Stimulated activated CD8-positive, alpha-beta memory T cell treated with anti-CD3 and anti-CD28 coated beads, Interleukin-7, amount 100 ng/mL, for 4 hours (primary cell): ENCODE measurements around the gene DNAAF1.
A peak's percentile ranks its signal among the peaks of the same experiment; 100 is the strongest.
"Not testable (repeated sequence)": the region's sequence is repeated elsewhere in the genome, so short reads cannot be mapped to it uniquely, and the experiment has no call there.

Source experiments
- DNase-seq, 2 donors: peaks; one replicate each; pipeline ENCODE4 v3.0.0-alpha.2; 2020; ENCODE audit warnings: low read depth in 2 of 2

Gene DNAAF1

GRCh38 chr16:84183911-84184591 lies 38.9 kb downstream of the DNAAF1 start:
- no peak for DNase-seq

DNA sequence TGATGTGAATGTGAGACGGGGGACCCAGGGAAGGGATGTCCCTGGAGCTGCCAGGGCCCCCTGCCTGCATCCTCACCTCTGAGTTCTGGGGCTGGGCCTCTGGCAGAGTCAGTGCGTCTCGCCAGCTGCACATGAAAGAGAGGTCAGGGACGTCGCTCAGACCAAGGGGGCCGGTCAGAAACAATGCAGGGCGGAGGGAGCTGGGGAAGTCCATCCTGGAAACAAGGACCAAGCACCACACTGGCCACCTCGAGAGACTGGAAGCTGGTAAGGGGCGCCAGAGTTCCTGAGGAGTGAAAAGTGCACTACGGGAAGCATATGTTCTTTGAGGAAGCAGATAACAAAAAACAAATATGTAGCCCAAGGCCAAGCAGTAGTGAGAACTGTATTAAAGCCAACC lies 39.7 kb downstream of the DNAAF1 start:
- no peak for DNase-seq

DNA sequence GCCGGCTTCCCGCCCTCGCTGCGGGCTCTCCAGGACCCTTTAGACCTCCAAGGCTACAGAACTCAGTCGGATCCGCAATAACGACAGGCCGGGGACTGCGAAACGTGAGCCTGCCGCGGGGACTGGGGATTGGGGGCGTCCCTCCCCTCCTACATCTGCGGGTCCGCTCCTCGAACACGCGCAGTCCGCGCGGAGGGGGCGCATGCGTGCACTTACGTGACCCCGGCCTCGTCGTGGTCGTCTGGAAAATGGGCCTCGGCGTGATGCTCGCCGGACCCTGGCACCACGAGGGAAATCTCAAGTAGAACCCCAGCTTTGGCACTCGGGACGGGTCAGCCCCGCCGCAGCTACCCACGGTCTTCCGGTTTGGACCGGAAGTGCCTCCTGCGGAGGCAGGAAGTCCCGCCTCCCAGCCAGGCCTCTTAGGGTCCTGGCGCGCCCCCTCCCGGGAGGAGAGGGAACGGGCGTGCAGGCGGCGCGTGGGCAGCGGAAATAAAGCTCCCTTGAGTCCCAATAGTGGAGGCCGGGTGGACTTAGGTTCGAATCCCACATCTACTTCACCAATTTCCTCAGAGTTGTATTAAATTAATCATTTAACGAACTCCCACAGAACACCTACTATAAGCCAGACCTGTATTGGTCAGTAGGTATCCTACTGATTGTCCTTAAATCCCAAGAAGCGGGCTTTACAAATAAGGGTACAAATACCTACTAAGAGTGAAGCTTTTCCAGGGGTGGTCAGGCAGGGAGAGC lies 41.8 kb downstream of the DNAAF1 start, which contains the start of gene TAF1C:
TSS of gene TAF1C (minus strand) at position 373 of the 753 bp plus-strand sequence. CDS start 2,069 bp downstream, outside the sequence.
- DNase-seq: peak; percentile 83 to 85

DNA sequence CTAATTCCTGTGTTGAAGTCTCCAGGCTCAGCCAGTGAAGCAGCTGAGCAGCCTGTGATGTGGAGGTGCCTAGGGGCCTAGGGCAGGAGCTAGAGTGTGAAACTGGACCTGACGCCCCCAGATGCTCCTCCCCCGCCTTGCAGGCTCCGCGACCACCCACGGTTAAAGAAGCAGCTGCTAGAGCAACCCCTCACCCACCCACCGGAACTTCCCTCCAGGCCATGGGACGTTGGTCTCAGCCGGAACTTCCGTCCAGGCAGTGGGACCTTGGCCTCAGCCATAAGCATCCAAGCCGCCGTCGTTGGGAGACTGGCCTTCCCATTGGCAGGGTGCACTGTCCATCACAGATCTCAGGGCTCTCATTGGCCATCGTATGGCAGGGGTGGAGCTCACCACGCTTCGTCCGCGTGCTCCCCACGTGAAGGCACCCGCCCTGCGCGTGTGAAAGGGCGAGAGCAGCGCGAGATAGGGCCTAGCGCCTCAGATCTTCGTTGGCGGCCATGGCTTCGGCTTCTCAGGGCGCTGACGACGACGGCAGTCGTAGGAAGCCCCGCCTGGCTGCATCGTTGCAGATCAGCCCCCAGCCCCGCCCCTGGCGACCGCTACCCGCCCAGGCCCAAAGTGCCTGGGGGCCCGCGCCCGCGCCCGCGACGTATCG lies 45.8 kb downstream of the DNAAF1 start, which contains the start of gene ADAD2:
TSS of gene ADAD2 (plus strand) at position 427 of the 658 bp plus-strand sequence. CDS start at position 501, 74 bp downstream.
- no peak for DNase-seq

DNA sequence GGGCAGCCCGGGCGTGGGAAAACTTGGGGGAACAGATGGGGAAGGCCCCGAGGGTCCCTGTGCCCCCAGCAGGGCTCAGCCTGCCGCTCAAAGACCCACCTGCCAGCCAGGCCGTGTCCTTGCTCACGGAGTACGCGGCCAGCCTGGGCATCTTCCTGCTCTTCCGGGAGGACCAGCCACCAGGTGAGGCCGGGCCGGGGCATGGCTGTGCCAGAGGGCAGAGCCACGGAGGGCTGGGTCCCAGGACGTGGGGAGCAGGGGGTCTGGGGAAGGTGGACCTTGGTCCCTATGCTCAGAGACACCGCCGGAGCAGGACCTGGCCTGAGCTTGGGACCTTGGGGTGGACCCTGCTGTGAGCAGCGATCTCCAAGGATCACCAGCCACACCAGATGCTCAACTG lies 46.4 kb downstream of the DNAAF1 start:
- DNase-seq: no peak

DNA sequence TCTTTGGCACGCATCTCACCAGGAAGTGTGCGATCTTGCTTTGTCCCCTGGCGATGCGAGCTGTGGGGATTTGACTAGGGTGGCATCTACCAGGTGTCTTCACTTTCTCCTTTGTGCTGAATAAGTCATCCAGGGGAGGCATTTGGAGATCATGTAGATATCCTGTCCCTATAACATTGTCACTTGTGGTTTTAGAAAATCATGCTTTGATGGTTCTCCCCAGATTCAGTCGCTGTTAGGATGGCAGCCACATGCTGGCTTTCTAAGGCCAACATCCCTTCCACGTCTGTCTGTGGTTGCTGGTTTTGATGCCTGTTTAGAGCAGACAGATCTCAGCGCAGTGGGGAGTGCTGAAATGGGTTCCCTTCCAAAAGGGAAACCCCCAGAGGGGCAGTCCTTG lies 48.4 kb downstream of the DNAAF1 start:
- DNase-seq: no peak

DNA sequence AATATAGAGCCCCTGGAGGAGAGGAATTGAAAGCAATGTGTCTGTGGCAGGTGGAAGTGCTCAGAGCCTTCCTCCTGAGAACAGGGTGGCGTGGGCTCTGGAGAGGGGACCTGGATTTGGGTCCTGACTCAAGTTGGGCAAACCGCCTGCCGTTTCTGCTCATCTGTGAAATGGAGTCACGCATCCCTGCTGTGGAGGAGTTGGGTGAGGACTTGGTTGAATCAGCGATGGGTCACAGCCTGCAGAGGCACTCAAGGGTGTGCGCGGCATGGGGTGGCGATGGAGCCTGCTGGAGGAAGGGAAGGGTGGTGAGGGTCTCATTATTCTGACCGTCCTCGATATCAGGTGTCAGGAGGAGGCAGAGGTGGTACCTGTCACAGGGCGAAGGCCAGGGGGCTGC lies 48.9 kb downstream of the DNAAF1 start:
- DNase-seq: no peak

- DNase-seq: no peak
Measured at GRCh38 chr16:84194470-84195200, 49.5 kb downstream of the DNAAF1 start.

- no peak for DNase-seq
Measured at GRCh38 chr16:84195201-84196093, 50.3 kb downstream of the DNAAF1 start.

GRCh38 chr16:84196101-84196500 lies 51.0 kb downstream of the DNAAF1 start:
- DNase-seq: no peak

GRCh38 chr16:84196727-84197394 lies 51.8 kb downstream of the DNAAF1 start:
- no peak for DNase-seq

- no peak for DNase-seq
Measured at GRCh38 chr16:84197466-84198128, 52.5 kb downstream of the DNAAF1 start.

GRCh38 chr16:84198401-84198800 lies 53.3 kb downstream of the DNAAF1 start:
- DNase-seq: no peak

- no peak for DNase-seq
Measured at GRCh38 chr16:84199097-84199496, 54.0 kb downstream of the DNAAF1 start.

DNA sequence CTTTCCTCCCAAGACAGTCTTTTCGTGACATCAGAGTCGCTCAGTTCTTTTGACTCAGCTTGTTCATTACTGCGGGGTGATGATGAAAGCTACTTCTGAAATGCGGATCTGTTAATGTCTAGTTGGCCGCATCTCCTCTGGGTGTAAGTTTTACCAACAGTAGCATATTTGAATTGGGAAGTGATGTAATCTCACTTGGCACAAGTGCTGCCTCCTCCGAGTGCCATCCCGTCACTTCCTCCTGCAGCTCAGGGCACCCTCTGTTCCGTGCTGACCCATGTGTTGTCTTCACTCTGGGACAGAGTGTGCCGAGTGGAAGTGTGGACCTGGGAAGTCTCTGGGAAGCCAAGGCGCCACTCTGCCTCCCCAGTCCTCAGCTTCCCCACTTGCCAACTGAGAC lies 54.8 kb downstream of the DNAAF1 start:
- no peak for DNase-seq

DNA sequence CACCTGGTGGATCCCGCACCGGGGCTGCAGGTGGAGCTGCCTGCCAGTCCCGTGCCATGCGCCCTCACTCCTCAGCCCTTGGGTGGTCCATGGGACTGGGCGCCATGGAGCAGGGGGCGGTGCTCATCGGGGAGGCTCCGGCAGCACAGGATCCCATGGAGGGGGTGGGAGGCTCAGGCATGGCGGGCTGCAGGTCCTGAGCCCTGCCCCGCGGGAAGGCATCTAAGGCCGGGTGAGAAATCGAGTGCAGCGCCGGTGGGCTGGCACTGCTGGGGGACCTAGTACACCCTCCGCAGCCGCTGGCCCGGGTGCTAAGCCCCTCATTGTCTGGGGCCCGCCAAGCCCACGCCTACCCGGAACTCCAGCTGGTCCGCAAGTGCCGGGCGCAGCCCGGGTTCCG lies 59.4 kb downstream of the DNAAF1 start:
- DNase-seq: not testable (repeated sequence)

DNA sequence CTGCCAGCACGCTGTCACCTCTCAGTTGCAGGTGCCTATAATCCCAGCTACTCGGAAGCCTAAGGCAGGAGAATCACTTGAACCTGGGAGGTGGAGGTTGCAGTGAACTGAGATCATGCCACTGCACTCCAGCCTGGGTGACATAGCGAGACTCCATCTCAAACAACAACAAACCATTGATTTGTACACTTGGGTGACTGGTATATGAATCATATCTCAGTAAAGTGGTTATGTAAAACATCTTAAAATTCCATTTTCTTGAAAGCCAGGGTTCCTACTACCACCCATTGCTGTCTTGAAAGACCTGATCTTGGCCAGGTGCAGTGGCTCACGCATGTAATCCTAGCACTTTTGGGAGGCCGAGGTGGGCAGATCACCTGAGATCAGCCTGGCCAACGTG lies 60.0 kb downstream of the DNAAF1 start:
- DNase-seq: not testable (repeated sequence)

DNA sequence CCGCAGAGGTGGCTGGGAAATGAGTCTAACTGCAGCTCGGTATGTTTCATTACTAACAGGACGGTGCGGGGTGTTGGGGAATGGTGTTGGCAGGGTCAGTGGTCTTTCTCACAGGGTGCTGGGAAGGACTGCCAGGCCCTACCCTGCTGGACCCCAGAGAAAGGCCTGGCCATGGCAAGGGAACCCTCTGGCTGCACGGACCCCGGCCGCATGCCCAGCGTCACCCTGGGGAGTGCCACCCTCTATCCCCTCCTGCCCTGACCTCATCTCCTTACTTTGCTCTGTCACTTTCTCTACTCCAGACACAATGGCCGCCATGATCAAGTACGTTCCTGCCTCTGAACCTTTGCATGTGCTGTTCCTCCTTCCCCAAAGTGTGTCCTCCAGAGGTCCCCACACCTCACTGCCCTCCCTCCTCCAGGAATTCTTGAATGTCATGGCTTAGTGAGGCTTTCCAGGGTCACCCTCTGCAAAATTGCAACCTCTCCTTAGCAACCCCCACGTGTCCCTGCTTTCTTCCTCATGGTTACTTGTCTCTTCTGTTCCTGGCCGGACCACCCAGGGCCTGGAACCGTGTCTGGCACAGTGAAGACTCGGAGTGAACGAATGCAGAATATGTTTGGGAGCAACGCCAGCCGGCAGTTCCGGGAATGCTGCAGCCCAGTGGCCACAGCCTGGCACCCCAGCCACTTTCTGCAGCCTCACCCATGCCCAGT lies 61.0 kb downstream of the DNAAF1 start:
- no peak for DNase-seq

- no peak for DNase-seq
Measured at GRCh38 chr16:84207251-84207650, 62.1 kb downstream of the DNAAF1 start.
